Fibroblast of the aortic adventitia (primary cell): ENCODE measurements around the gene PYGL. TPM values are rescaled to one million over a fixed set of nuclear protein-coding genes. Genes with fewer than 3 reads are reported as not detected.

Experiments used
- DNase-seq: peaks from one replicate; pipeline ENCODE4 v3.0.0-alpha.2; 2010; ENCODE audit warnings: low read depth
- H3K4me3 ChIP-seq: 2 replicates; pipeline ENCODE4 v1.5.1; 2011; ENCODE audit warnings: low read depth, mild to moderate bottlenecking, control low read depth, low read length, moderate library complexity
- total RNA-seq: library from RNA; depleted of rRNA; stranded (reverse); fragments of >200 nt; gene quantifications from 2 replicates; pipeline ENCODE4 v1.2.3, GENCODE V29; 2012; ENCODE audit warnings: low replicate concordance
- TF ChIP-seq, protein P1 (sequence below): IDR thresholded peaks from 2 replicates; pipeline ENCODE4 v1.5.1; 2011; ENCODE audit warnings: mild to moderate bottlenecking, low read length, control low read depth, inconsistent platforms; ENCODE audit not compliant: insufficient read depth

The PYGL gene
- total RNA-seq, 1 donor, result 39.3 TPM

DNA sequence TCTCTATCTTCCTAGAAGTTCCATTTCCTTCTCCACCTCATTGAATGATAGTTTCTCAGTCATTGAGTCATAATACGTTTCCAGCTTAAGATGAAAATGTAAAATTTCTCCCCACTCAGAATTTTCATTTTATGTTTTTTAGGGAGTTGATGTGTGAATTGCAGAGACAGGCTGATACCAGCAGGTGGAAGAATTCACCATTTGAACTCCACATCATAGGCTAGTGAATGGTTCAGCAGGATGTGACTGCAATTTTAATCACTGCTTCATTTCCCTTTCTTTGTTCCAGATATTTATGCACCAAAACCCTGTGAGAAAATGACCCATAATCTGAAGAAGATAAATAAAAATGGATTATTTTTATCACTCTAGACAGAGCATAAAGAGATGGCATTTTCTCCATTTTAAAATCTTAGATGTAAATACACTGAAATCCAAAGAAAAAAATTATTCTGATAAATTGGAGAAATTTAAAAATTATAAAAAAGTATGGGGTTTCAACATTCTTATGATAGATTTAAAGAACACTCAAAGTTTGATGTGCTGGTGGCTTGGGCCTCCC, 10.6 kb upstream of the PYGL start:
- no peak overlapping the region for H3K4me3 ChIP-seq
- TF ChIP-seq, protein P1, sequence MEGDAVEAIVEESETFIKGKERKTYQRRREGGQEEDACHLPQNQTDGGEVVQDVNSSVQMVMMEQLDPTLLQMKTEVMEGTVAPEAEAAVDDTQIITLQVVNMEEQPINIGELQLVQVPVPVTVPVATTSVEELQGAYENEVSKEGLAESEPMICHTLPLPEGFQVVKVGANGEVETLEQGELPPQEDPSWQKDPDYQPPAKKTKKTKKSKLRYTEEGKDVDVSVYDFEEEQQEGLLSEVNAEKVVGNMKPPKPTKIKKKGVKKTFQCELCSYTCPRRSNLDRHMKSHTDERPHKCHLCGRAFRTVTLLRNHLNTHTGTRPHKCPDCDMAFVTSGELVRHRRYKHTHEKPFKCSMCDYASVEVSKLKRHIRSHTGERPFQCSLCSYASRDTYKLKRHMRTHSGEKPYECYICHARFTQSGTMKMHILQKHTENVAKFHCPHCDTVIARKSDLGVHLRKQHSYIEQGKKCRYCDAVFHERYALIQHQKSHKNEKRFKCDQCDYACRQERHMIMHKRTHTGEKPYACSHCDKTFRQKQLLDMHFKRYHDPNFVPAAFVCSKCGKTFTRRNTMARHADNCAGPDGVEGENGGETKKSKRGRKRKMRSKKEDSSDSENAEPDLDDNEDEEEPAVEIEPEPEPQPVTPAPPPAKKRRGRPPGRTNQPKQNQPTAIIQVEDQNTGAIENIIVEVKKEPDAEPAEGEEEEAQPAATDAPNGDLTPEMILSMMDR, result peak; percentile 75

DNA sequence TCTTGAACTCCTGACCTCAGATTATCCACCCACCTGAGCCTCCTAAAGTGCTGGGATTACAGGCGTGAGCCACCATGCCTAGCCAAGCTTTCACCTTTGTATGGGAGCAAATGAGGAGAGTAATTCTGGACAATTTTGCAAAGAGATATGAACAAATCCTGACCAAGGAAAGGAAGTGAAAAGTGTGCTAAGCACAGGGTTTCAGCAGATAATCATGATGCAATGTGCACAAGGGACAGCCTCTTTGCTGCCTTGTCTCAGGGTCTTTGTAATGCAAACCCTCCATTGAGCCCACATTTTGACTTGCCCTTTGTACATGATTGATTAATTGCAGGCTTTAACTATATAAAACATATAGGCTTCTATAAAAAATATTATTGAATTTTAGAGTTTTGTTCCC, 9.2 kb upstream of the PYGL start:
- DNase-seq, result no peak
- H3K4me3 ChIP-seq, result no peak overlapping the region
- TF ChIP-seq, protein P1, result no peak

More for the DNA sequence above, 10.6 kb upstream of the PYGL start:
- DNase-seq, result peak; percentile 83

DNA sequence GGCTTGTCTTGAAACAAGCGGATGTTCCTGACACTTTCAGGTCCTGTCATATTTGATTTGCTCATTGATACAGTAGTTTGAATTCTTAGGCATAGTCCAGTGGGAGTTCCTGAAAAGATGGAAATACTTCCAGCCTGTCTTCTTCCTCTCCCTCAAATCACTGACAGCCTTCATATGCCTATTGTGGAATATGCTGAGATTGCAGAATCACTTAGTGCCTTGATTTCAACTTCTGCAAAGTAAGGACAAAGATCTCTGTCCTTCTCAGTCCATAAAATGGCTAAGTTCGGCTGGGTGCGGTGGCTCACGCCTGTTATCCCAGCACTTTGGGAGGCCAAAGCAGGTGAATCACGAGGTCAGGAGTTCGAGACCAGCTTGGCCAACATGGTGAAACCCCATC, 6.7 kb upstream of the PYGL start:
- H3K4me3 ChIP-seq, result no peak overlapping the region
- DNase-seq, result no peak
- TF ChIP-seq, protein P1, result no peak

DNA sequence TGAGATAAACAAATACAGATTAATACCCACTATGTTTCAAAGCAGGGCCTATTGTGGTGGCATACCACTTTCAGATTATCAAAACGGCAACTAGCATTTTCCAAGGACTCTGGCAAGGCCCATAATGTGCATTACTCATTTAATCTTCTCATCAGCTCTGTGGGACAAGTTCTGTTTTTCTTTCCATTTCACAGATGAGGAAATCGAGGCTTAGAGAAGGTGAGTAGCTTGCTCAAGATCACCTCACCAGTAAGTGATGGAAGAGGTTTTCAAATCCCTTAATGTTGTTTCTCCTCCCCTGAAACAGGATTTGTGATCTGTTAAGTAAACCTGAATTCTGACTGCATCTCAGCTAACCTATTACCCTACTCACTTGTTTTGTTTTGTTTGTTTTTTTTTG, 3.9 kb upstream of the PYGL start:
- no peak for DNase-seq
- H3K4me3 ChIP-seq, result no peak overlapping the region
- TF ChIP-seq, protein P1, result no peak

DNA sequence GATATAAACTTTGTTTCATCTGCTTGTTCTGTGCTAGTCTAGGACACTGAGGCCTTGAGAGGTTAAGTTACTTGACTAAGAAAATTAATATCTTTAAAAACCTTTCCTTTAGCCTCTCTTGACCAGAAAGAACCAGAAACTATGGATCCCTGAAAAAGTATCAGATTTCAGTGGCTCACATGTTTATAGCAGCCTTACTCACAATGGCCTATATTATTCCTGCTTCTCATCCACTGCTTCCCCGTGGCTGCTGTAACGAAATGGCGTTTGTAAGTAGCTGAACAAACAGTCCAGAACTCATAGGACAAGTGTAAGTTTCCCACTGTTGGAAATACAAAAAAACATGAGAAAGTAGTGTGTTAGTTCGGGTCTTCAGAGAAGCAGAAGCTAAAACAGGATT, 3.2 kb upstream of the PYGL start:
- TF ChIP-seq, protein P1, result no peak
- peak; percentile 12 for DNase-seq
- H3K4me3 ChIP-seq, result no peak overlapping the region

DNA sequence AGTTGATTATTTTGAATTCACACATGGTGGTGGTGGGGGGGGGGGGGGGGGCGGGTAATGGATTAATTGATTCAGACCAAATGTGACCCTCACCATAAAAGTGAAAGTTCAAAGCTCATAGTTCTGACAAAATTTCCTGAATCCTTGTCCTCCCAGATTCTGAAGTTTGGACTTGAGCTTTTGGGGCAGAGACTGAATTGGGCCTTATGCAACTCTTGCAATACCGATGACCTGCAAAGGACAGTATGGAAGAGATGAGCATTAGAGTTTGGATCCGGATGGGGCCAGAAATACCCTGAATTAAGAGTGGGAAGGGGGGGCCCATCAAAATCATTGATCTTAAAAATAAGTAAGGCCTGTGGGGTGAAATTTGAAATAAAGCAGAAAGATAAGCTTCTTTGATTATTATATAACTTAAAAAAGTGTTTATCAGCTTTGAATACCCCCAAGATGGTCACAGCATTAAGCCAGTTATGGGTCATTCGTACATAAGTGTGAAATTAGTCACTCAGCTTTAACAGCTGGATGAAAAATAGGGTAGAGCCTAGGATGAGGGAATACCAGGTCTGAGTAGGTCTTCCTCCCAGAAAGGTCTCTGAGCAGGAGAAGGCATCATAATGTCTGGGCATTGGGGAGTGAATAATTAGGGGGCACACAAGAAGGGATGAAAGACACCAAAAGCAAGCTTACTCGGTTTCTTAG, 2.1 kb upstream of the PYGL start:
- no peak overlapping the region for H3K4me3 ChIP-seq
- TF ChIP-seq, protein P1, result no peak
- DNase-seq, result no peak
